ENCODE data around the gene FOXO1.

The FOXO1 gene

GRCh38 chr13:40533072-40533471 lies 133.4 kb downstream of the FOXO1 start:
- H3K4me2 ChIP-seq, result no peak overlapping the region
- H4K20me1 ChIP-seq, result no peaks in the 10 kb centered on the region
- no peaks in the 10 kb centered on the region for H3K36me3 ChIP-seq
- H3K9ac ChIP-seq, result no peak overlapping the region
- H3K9me3 ChIP-seq, result peaks cover 9% of the 10 kb centered on the region
- no peaks in the 10 kb centered on the region for H3K27me3 ChIP-seq
- TF ChIP-seq Cebpa-rat (IDR thresholded peaks at IDR 0.05), result no peak
- no peak overlapping the region for H3K27ac ChIP-seq
- H3K4me3 ChIP-seq, result no peak overlapping the region
- 0 out of 2 replicates have a peak, but pooled peaks cover 4% of the 10 kb centered on the region for H3K4me1 ChIP-seq

- TF ChIP-seq Cebpa-rat (IDR thresholded peaks at IDR 0.05), result no peak
- H3K4me2 ChIP-seq, result no peak overlapping the region
These were observed 135.5 kb downstream of the FOXO1 start for GRCh38 chr13:40530961-40531360.

GRCh38 chr13:40528881-40529280 lies 137.6 kb downstream of the FOXO1 start:
- H3K27ac ChIP-seq, result no peak overlapping the region
- TF ChIP-seq Cebpa-rat (IDR thresholded peaks at IDR 0.05), result no peak
- no peak overlapping the region for H3K9ac ChIP-seq
- H3K27me3 ChIP-seq, result no peaks in the 10 kb centered on the region
- no peak overlapping the region for H3K4me3 ChIP-seq
- no peaks in the 10 kb centered on the region for H3K36me3 ChIP-seq
- H3K4me1 ChIP-seq, result 0 out of 2 replicates have a peak, but pooled peaks cover 4% of the 10 kb centered on the region
- no peak overlapping the region for H3K4me2 ChIP-seq
- peaks cover 25% of the 10 kb centered on the region for H3K9me3 ChIP-seq
- no peaks in the 10 kb centered on the region for H4K20me1 ChIP-seq

More at GRCh38 chr13:40530961-40531360, 135.5 kb downstream of the FOXO1 start:
- Histone ChIP-seq H3K27ac (no peak overlapping the region), H3K9ac (no peak overlapping the region), H3K27me3 (no peaks in the 10 kb centered on the region), H3K4me3 (no peak overlapping the region), H3K9me3 (peaks cover 25% of the 10 kb centered on the region), H3K36me3 (no peaks in the 10 kb centered on the region), H4K20me1 (no peaks in the 10 kb centered on the region), H3K4me1 (0 out of 2 replicates have a peak, but pooled peaks cover 4% of the 10 kb centered on the region)

GRCh38 chr13:40527914-40528313 lies 138.5 kb downstream of the FOXO1 start:
- Histone ChIP-seq H3K9ac (no peak overlapping the region), H3K4me2 (no peak overlapping the region), H3K4me1 (no peaks in the 10 kb centered on the region), H4K20me1 (no peaks in the 10 kb centered on the region), H3K9me3 (peaks cover 25% of the 10 kb centered on the region), H3K4me3 (no peak overlapping the region), H3K27ac (no peak overlapping the region), H3K36me3 (no peaks in the 10 kb centered on the region), H3K27me3 (no peaks in the 10 kb centered on the region)
- no peak for TF ChIP-seq Cebpa-rat (IDR thresholded peaks at IDR 0.05)

- Histone ChIP-seq H3K4me1 (peaks cover 5% of the 10 kb centered on the region; the same call in 1 of the 2 replicates), H3K4me3 (no peak overlapping the region), H3K4me2 (no peak overlapping the region), H3K9ac (no peak overlapping the region), H3K27me3 (no peaks in the 10 kb centered on the region), H3K9me3 (peaks cover 8% of the 10 kb centered on the region), H4K20me1 (no peaks in the 10 kb centered on the region), H3K36me3 (no peaks in the 10 kb centered on the region), H3K27ac (no peak overlapping the region)
- TF ChIP-seq Cebpa-rat (IDR thresholded peaks at IDR 0.05), result no peak
These were observed 144.2 kb downstream of the FOXO1 start for GRCh38 chr13:40522282-40522681.

GRCh38 chr13:40520916-40521315 lies 145.5 kb downstream of the FOXO1 start:
- no peak overlapping the region for H3K4me2 ChIP-seq
- TF ChIP-seq Cebpa-rat (IDR thresholded peaks at IDR 0.05), result no peak
- H3K9ac ChIP-seq, result no peak overlapping the region
- H3K27ac ChIP-seq, result no peak overlapping the region
- no peaks in the 10 kb centered on the region for H3K36me3 ChIP-seq
- peaks cover 5% of the 10 kb centered on the region; the same call in 1 of the 2 replicates for H3K4me1 ChIP-seq
- no peak overlapping the region for H3K4me3 ChIP-seq
- no peaks in the 10 kb centered on the region for H3K9me3 ChIP-seq
- no peaks in the 10 kb centered on the region for H4K20me1 ChIP-seq
- H3K27me3 ChIP-seq, result no peaks in the 10 kb centered on the region

GRCh38 chr13:40519637-40520036 lies 146.8 kb downstream of the FOXO1 start:
- no peak for TF ChIP-seq Cebpa-rat (IDR thresholded peaks at IDR 0.05)
- Histone ChIP-seq H3K4me2 (no peak overlapping the region), H3K9ac (no peak overlapping the region), H3K4me1 (peaks cover 5% of the 10 kb centered on the region; the same call in 1 of the 2 replicates), H4K20me1 (no peaks in the 10 kb centered on the region), H3K9me3 (no peaks in the 10 kb centered on the region), H3K27ac (no peak overlapping the region), H3K4me3 (no peak overlapping the region), H3K27me3 (no peaks in the 10 kb centered on the region), H3K36me3 (no peaks in the 10 kb centered on the region)

- H3K4me3 ChIP-seq, result no peak overlapping the region
- H3K27ac ChIP-seq, result no peak overlapping the region
- no peak for TF ChIP-seq Cebpa-rat (IDR thresholded peaks at IDR 0.05)
- peaks cover 5% of the 10 kb centered on the region; the same call in 1 of the 2 replicates for H3K4me1 ChIP-seq
- H3K9me3 ChIP-seq, result no peaks in the 10 kb centered on the region
- H3K4me2 ChIP-seq, result no peak overlapping the region
- H3K27me3 ChIP-seq, result no peaks in the 10 kb centered on the region
- no peaks in the 10 kb centered on the region for H4K20me1 ChIP-seq
- no peak overlapping the region for H3K9ac ChIP-seq
- no peaks in the 10 kb centered on the region for H3K36me3 ChIP-seq
These were observed 148.0 kb downstream of the FOXO1 start for GRCh38 chr13:40518481-40518882.

- no peak overlapping the region for H3K27ac ChIP-seq
- H3K9me3 ChIP-seq, result no peaks in the 10 kb centered on the region
- no peak overlapping the region for H3K4me3 ChIP-seq
- H3K4me1 ChIP-seq, result peaks cover 5% of the 10 kb centered on the region; the same call in 1 of the 2 replicates
- no peak for TF ChIP-seq Cebpa-rat (IDR thresholded peaks at IDR 0.05)
- no peaks in the 10 kb centered on the region for H3K36me3 ChIP-seq
- no peak overlapping the region for H3K9ac ChIP-seq
- H3K4me2 ChIP-seq, result no peak overlapping the region
- no peaks in the 10 kb centered on the region for H3K27me3 ChIP-seq
- H4K20me1 ChIP-seq, result no peaks in the 10 kb centered on the region
These were observed 148.7 kb downstream of the FOXO1 start for GRCh38 chr13:40517486-40518480.

- H3K36me3 ChIP-seq, result no peaks in the 10 kb centered on the region
These were observed 150.7 kb downstream of the FOXO1 start for GRCh38 chr13:40515702-40516101.

More at GRCh38 chr13:40515702-40516101, 150.7 kb downstream of the FOXO1 start:
- no peak for TF ChIP-seq Cebpa-rat (IDR thresholded peaks at IDR 0.05)
- Histone ChIP-seq H4K20me1 (no peaks in the 10 kb centered on the region), H3K27ac (no peak overlapping the region), H3K4me1 (peaks cover 5% of the 10 kb centered on the region; the same call in 1 of the 2 replicates), H3K27me3 (no peaks in the 10 kb centered on the region), H3K4me3 (no peak overlapping the region), H3K4me2 (no peak overlapping the region), H3K9me3 (peaks cover 5% of the 10 kb centered on the region; the same call in 1 of the 2 replicates), H3K9ac (no peak overlapping the region)

Data from BLaER1 (cell line).